H1 (cell line): ENCODE measurements around the gene FOXO1. TPM values are rescaled to one million over a fixed set of nuclear protein-coding genes. Genes with fewer than 3 reads are reported as not detected.
A peak's percentile ranks its signal among the peaks of the same experiment; 100 is the strongest.

ENCODE experiments used
- CTCF ChIA-PET: fragments of 300-600 bp; sonication (Branson Sonifier 250); formaldehyde crosslinking; loops from one replicate; lab custom pipeline; 2021; ENCODE audit not compliant: partially characterized antibody; lab: Charles Lee
- POLR2A ChIA-PET: fragments of 300-600 bp; sonication (Branson Sonifier 250); formaldehyde crosslinking; loops from one replicate; lab custom pipeline; 2021; ENCODE audit warnings: inconsistent platforms; ENCODE audit not compliant: partially characterized antibody; lab: Charles Lee
- DNase-seq, 2 experiments: peaks; one replicate each; pipeline versions ENCODE4 v3.0.0 to v3.0.0-alpha.2; 2010 to 2022; ENCODE audit warnings: low spot score in 2 of 2, low read depth in 1 of 2, mixed read lengths in 1 of 2
- FAIRE-seq: peaks from 2 replicates; lab custom pipeline; 2011; peaks lifted over from hg19 to GRCh38; lab: Jason Lieb, UNC
- H2AFZ ChIP-seq: 2 replicates; pipeline ENCODE4 v1.8.1; 2012; ENCODE audit warnings: low read length, inconsistent platforms
- H2AK5ac ChIP-seq: 2 replicates; pipeline ENCODE4 v1.6.1; 2013; ENCODE audit warnings: low read depth, low read length
- H2BK120ac ChIP-seq: replicated peaks from 2 replicates; pipeline ENCODE3; 2013; ENCODE audit warnings: low read depth, low read length, inconsistent platforms
- H2BK12ac ChIP-seq: 2 replicates; pipeline ENCODE4 v1.6.1; 2013; ENCODE audit warnings: low read depth, low read length
- H2BK15ac ChIP-seq: 2 replicates; pipeline ENCODE4 v1.6.1; 2013; ENCODE audit warnings: low read length
- H2BK20ac ChIP-seq: 2 replicates; pipeline ENCODE4 v1.6.1; 2013; ENCODE audit warnings: low read length
- H2BK5ac ChIP-seq: 2 replicates; pipeline ENCODE4 v1.6.1; 2013; ENCODE audit warnings: low read depth, low read length
- H3K14ac ChIP-seq: 2 replicates; pipeline ENCODE4 v1.6.1; 2013; ENCODE audit warnings: inconsistent platforms; ENCODE audit not compliant: insufficient read length
- H3K18ac ChIP-seq: 2 replicates; pipeline ENCODE4 v1.6.1; 2013; ENCODE audit warnings: low read length; ENCODE audit errors: extremely low read depth
- H3K23ac ChIP-seq: 2 replicates; pipeline ENCODE4 v1.6.1; 2013; ENCODE audit warnings: inconsistent platforms; ENCODE audit not compliant: insufficient read length
- H3K23me2 ChIP-seq: 2 replicates; pipeline ENCODE4 v1.6.1; 2013; ENCODE audit warnings: low read depth, low read length
- H3K27ac ChIP-seq: 2 replicates; pipeline ENCODE4 v1.6.1; 2011; ENCODE audit warnings: low read depth, low read length, inconsistent platforms
- H3K27me3 ChIP-seq, 4 experiments: replicated peaks in 1 of 4; 1 replicate in 1 of 4; 2 replicates in 3 of 4; pipeline versions ENCODE4 v1.6.1 to v1.8.1; 2011 to 2013; ENCODE audit warnings: low read length in 3 of 4, mild to moderate bottlenecking in 3 of 4, inconsistent platforms in 2 of 4, mixed read lengths in 2 of 4, moderate library complexity in 1 of 4; ENCODE audit not compliant: control insufficient read depth in 3 of 4, insufficient read depth in 3 of 4; ENCODE audit errors: extremely low read depth in 1 of 4
- H3K36me3 ChIP-seq, 4 experiments: 2 replicates each; pipeline versions ENCODE4 v1.6.1 to v1.8.1; 2011 to 2013; ENCODE audit warnings: mild to moderate bottlenecking in 4 of 4, low read length in 3 of 4, moderate library complexity in 2 of 4, control low read depth in 1 of 4, inconsistent platforms in 1 of 4; ENCODE audit not compliant: insufficient read depth in 4 of 4, control insufficient read depth in 2 of 4
- H3K4ac ChIP-seq: replicated peaks from 2 replicates; pipeline ENCODE3; 2013; ENCODE audit warnings: low read length, low read depth, mixed read lengths, inconsistent platforms; ENCODE audit not compliant: insufficient read length
- H3K4me1 ChIP-seq, 4 experiments: replicated peaks in 1 of 4; 1 replicate in 1 of 4; 2 replicates in 3 of 4; pipeline versions ENCODE4 v1.6.1 to v1.8.1; 2011 to 2013; ENCODE audit warnings: low read length in 3 of 4, inconsistent platforms in 2 of 4, mixed read lengths in 1 of 4; ENCODE audit not compliant: insufficient read depth in 4 of 4, control insufficient read depth in 3 of 4
- H3K4me2 ChIP-seq, 2 experiments: 2 replicates each; pipeline versions ENCODE4 v1.6.1 to v1.8.1; 2011 to 2013; ENCODE audit warnings: low read depth in 2 of 2, low read length in 2 of 2, control low read depth in 1 of 2, inconsistent platforms in 1 of 2, mild to moderate bottlenecking in 1 of 2; ENCODE audit not compliant: insufficient read depth in 1 of 2
- H3K4me3 ChIP-seq, 4 experiments: fragments of 200-600, 300-600 bp in 1 of 4; sonication (generic), shearing (Covaris generic), sonication (Bioruptor Twin) in 1 of 4; 2 replicates each; pipeline versions ENCODE4 v1.5.1 to v1.8.1; 2011 to 2016; ENCODE audit warnings: low read length in 4 of 4, low read depth in 3 of 4, control low read depth in 2 of 4, inconsistent platforms in 2 of 4, mild to moderate bottlenecking in 2 of 4, mixed read lengths in 1 of 4, moderate library complexity in 1 of 4; ENCODE audit not compliant: insufficient read depth in 2 of 4; ENCODE audit errors: extremely low read depth in 1 of 4
- H3K56ac ChIP-seq: replicated peaks from 2 replicates; pipeline ENCODE3; 2013; ENCODE audit warnings: low read depth, mild to moderate bottlenecking, mixed read lengths, low read length, inconsistent platforms; ENCODE audit not compliant: insufficient read length
- H3K79me1 ChIP-seq: 2 replicates; pipeline ENCODE4 v1.6.1; 2013; ENCODE audit warnings: low read depth, low read length, control low read depth
- H3K79me2 ChIP-seq, 2 experiments: 2 replicates each; pipeline versions ENCODE4 v1.6.1 to v1.8.1; 2012 to 2013; ENCODE audit warnings: low read length in 2 of 2, mild to moderate bottlenecking in 2 of 2, inconsistent platforms in 1 of 2; ENCODE audit not compliant: insufficient read depth in 2 of 2, control insufficient read depth in 1 of 2
- H3K9ac ChIP-seq, 4 experiments: replicated peaks in 1 of 4; 1 replicate in 1 of 4; 2 replicates in 3 of 4; pipeline versions ENCODE4 v1.6.1 to v1.8.1; 2011 to 2013; ENCODE audit warnings: low read depth in 3 of 4, low read length in 3 of 4, control low read depth in 2 of 4, mild to moderate bottlenecking in 2 of 4, moderate library complexity in 2 of 4, inconsistent platforms in 1 of 4; ENCODE audit errors: extremely low read depth in 1 of 4
- H3K9me3 ChIP-seq, 2 experiments: 2 replicates each; pipeline versions ENCODE4 v1.6.1 to v1.8.1; 2012 to 2013; ENCODE audit warnings: mild to moderate bottlenecking in 2 of 2, moderate library complexity in 2 of 2, control low read depth in 1 of 2, inconsistent platforms in 1 of 2, low read depth in 1 of 2, low read length in 1 of 2, mixed read lengths in 1 of 2; ENCODE audit not compliant: insufficient read depth in 2 of 2
- H4K20me1 ChIP-seq, 2 experiments: replicated peaks in 1 of 2; 2 replicates each; pipeline versions ENCODE3 to v1.8.1; 2011 to 2013; ENCODE audit warnings: inconsistent platforms in 2 of 2, low read length in 2 of 2, mild to moderate bottlenecking in 1 of 2; ENCODE audit not compliant: insufficient read depth in 2 of 2, control insufficient read depth in 1 of 2
- H4K5ac ChIP-seq: 2 replicates; pipeline ENCODE4 v1.6.1; 2013; ENCODE audit warnings: low read length, low read depth, mixed read lengths, inconsistent platforms; ENCODE audit not compliant: insufficient read length
- H4K8ac ChIP-seq: 2 replicates; pipeline ENCODE4 v1.8.0; 2013; ENCODE audit warnings: mild to moderate bottlenecking, moderate library complexity, low read length, inconsistent platforms; ENCODE audit not compliant: insufficient read depth; ENCODE audit errors: extremely low read depth
- H4K91ac ChIP-seq: replicated peaks from 2 replicates; pipeline ENCODE3; 2013; ENCODE audit warnings: low read length, mixed read lengths, inconsistent platforms; ENCODE audit not compliant: insufficient read length
- NRF1 ChIP-seq: IDR thresholded peaks from 2 replicates; pipeline ENCODE4 v1.6.1; 2011; ENCODE audit warnings: mild to moderate bottlenecking, low read depth, low read length, improper control_type of control experiment
- SIN3A ChIP-seq, 2 experiments: IDR thresholded peaks in 1 of 2; conservative IDR thresholded peaks in 1 of 2; 2 replicates each; pipeline ENCODE4 v1.6.1; 2011 to 2012; ENCODE audit warnings: low read length in 2 of 2, improper control_type of control experiment in 1 of 2, low read depth in 1 of 2, mild to moderate bottlenecking in 1 of 2
- TEAD4 ChIP-seq: IDR thresholded peaks from 2 replicates; pipeline ENCODE4 v1.6.1; 2012; ENCODE audit warnings: low read depth, low read length, inconsistent platforms, mixed read lengths
- WGBS, 2 experiments: shearing (Covaris generic) in 1 of 2; methylation state at CpG; one replicate each; pipeline versions ENCODE4 v1.1.6 to v1.1.7; 2013 to 2015; ENCODE audit warnings: low lambda C conversion rate in 2 of 2, mixed read lengths in 2 of 2, inconsistent platforms in 1 of 2, low coverage in 1 of 2, missing lambda C conversion rate in 1 of 2; ENCODE audit not compliant: insufficient replicate concordance in 2 of 2, insufficient coverage in 1 of 2, insufficient read length in 1 of 2; ENCODE audit errors: extremely low coverage in 1 of 2, missing lambda C conversion rate in 1 of 2; 5-methylcytosine and 5-hydroxymethylcytosine counted together
- polyA plus RNA-seq, 7 experiments: library from polyadenylated mRNA; depleted of rRNA in 3 of 7; stranded (reverse) in 5 of 7; unstranded in 2 of 7; fragments of >200 nt in 5 of 7; fragments of 200-250 nt in 2 of 7; gene quantifications; 1 replicate in 5 of 7; 2 replicates in 1 of 7; 4 replicates in 1 of 7; pipeline versions ENCODE4 v1.2.1 to v1.2.3, GENCODE V29; 2011 to 2013; ENCODE audit warnings: missing spikeins in 2 of 7, mixed read lengths in 2 of 7
- total RNA-seq: library from RNA; stranded (reverse); fragmentation: NEBNext Ultra II Directional; extraction: Animal tissue kit (Norgen Biotek cat#: 25700); gene quantifications from 2 replicates; pipeline ENCODE4 v1.2.1, GENCODE V29; 2021

The FOXO1 gene
- total and polyA plus RNA-seq, 2 of the 8 experiments (the other 6 are each of a cell fraction or from before 2014, with no cell fraction given): 35.3 to 56.9 TPM

DNA sequence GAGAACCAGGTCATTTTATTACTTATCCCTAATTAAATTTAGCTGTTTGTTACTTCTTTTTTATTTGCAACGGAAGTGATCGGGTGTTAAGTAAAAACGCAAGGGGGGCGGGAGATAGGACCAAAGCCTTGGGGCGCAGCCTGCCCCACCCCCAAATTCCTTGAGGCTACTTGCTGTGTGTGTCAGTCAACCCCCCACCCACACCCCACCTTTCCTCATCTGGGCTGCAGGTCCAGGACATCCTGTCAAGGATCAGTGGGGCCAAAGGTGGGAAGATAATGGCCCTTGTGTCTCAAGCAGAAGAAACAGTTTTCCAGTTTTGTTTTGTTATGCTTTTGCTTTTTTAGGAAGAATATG lies 1.2 kb upstream of the FOXO1 start:
- TF ChIP-seq SIN3A (conservative IDR thresholded peaks at IDR 0.05 in 1 of 2, IDR thresholded peaks at IDR 0.05 in 1 of 2; ENCODE audit: low read depth in 1 of 2, low read length in 2 of 2) (peak in 1 of 2 experiments; percentile 57; a peak in 1 of 4 replicates), TEAD4 (0 out of 2 replicates have a peak, but pooled peaks have one; percentile 10), NRF1 (no peak)
- WGBS, 2 experiments: 1% methylated on average over 5 of the region's 5 CpGs; no CpG with 5 or more reads in 1 of the 2 experiments
- ChIA-PET POLR2A (interaction anchor here (1.0 kb wide), 2 partner anchors 9 to 10 kb away, joined by 3 to 4 read pairs; no protein-coding TSS in a partner anchor), CTCF (interaction anchor here (0.6 to 3.1 kb wide), 11 partner anchors 9 to 114 kb away, joined by 3 to 74 read pairs (median 6); no protein-coding TSS in a partner anchor)
- Histone ChIP-seq H3K27ac (no peak overlapping the region), H4K8ac (no peak overlapping the region), H3K9me3 (no peaks in the 10 kb centered on the region), H2BK20ac (no peak overlapping the region), H4K20me1 (peaks cover 4 to 10% of the 10 kb centered on the region in 2 experiments), H3K36me3 (no peaks in the 10 kb centered on the region), H2AK5ac (no peak overlapping the region), H2BK5ac (no peak overlapping the region), H3K56ac (peak overlapping the region; percentile 26), H3K79me2 (peaks cover 12 to 43% of the 10 kb centered on the region in 2 experiments; a peak in 3 of 4 replicates), H3K14ac (no peak overlapping the region), H3K18ac (peak overlapping the region; percentile 39; the same call in 1 of the 2 replicates), H3K4me1 (peaks cover 3 to 18% (median 9%) of the 10 kb centered on the region in 4 experiments; a peak in 6 of 7 replicates), H2BK15ac (no peak overlapping the region), H3K79me1 (no peaks in the 10 kb centered on the region; the same call in 1 of the 2 replicates), H3K4me2 (peak overlapping the region; percentile 90), H2BK120ac (no peak overlapping the region), H4K5ac (peak overlapping the region; percentile 28), H4K91ac (no peak overlapping the region), H3K23me2 (peaks cover 10% of the 10 kb centered on the region), H3K23ac (no peak overlapping the region), H3K4me3 (peak overlapping the region; percentile 65 to 98 (median 75)), H2AFZ (no peak overlapping the region), H3K27me3 (no peaks in the 10 kb centered on the region; a peak in 1 of 7 replicates), H2BK12ac (no peak overlapping the region), H3K4ac (peak overlapping the region; percentile 97), H3K9ac (no peak overlapping the region)
- FAIRE-seq (no peak), DNase-seq (peak in 1 of 2 experiments; percentile 68)
